Fibroblast of villous mesenchyme (primary cell): ENCODE results near the gene PIP5K1B. TPM values are rescaled to one million over a fixed set of nuclear protein-coding genes. Genes with fewer than 3 reads are reported as not detected.

Experiments used
- DNase-seq: peaks from one replicate; pipeline ENCODE4 v3.0.0-alpha.2; 2010; ENCODE audit warnings: low read depth
- H3K4me3 ChIP-seq: 2 replicates; pipeline ENCODE4 v1.5.1; 2011; ENCODE audit warnings: low read depth, mild to moderate bottlenecking, low read length
- CTCF ChIP-seq: IDR thresholded peaks from 2 replicates; pipeline ENCODE4 v1.5.1; 2012; ENCODE audit warnings: low read depth, mild to moderate bottlenecking, low read length; ENCODE audit not compliant: insufficient read depth
- total RNA-seq: library from RNA; depleted of rRNA; stranded (reverse); fragments of >200 nt; gene quantifications from 2 replicates; pipeline ENCODE4 v1.2.3, GENCODE V29; 2012

PIP5K1B gene
- total RNA-seq, 1 donor, result under 0.01 TPM

GRCh38 chr9:68741704-68742332 lies 36.8 kb downstream of the PIP5K1B start:
- no peak for TF ChIP-seq CTCF
- no peak for DNase-seq
- no peak overlapping the region for H3K4me3 ChIP-seq

GRCh38 chr9:68742333-68742730 lies 37.3 kb downstream of the PIP5K1B start:
- DNase-seq, result no peak
- TF ChIP-seq CTCF, result no peak
- no peak overlapping the region for H3K4me3 ChIP-seq

- no peak for TF ChIP-seq CTCF
- DNase-seq, result no peak
- no peak overlapping the region for H3K4me3 ChIP-seq
These were observed 39.4 kb downstream of the PIP5K1B start for GRCh38 chr9:68744426-68744825.

GRCh38 chr9:68746525-68746924 lies 41.5 kb downstream of the PIP5K1B start:
- no peak for DNase-seq
- no peak overlapping the region for H3K4me3 ChIP-seq
- TF ChIP-seq CTCF, result no peak

- peak; percentile 25 for DNase-seq
- H3K4me3 ChIP-seq, result no peak overlapping the region
- no peak for TF ChIP-seq CTCF
These were observed 42.0 kb downstream of the PIP5K1B start for GRCh38 chr9:68747043-68747533.

- TF ChIP-seq CTCF, result no peak
- DNase-seq, result no peak
- H3K4me3 ChIP-seq, result no peak overlapping the region
These were observed 44.1 kb downstream of the PIP5K1B start for GRCh38 chr9:68749135-68749534.

- no peak overlapping the region for H3K4me3 ChIP-seq
- no peak for DNase-seq
- TF ChIP-seq CTCF, result no peak
These were observed 44.6 kb downstream of the PIP5K1B start for GRCh38 chr9:68749579-68750159.
